Measurements from ENCODE around the gene PCSK5.

DNA sequence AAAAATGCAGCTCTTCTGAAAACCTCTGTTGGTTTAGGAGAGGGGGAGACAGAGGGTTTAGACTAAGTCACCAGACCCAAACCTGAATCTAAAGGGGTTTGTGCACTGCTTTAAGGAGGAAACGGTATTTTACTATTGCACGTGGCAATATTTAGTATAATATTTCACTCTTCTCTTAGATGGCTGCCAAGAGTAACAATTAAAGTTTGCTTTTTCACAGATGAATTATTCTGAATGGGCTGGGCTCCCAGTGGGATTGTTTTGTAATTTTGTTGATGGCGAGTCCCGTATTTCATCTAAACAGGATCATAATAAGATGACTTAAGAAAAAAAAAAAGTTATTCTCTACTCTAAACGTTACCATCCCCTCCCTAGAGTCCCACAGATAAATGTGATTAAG is 245.4 kb downstream of the PCSK5 start:
- TF ChIP-seq, protein P1, sequence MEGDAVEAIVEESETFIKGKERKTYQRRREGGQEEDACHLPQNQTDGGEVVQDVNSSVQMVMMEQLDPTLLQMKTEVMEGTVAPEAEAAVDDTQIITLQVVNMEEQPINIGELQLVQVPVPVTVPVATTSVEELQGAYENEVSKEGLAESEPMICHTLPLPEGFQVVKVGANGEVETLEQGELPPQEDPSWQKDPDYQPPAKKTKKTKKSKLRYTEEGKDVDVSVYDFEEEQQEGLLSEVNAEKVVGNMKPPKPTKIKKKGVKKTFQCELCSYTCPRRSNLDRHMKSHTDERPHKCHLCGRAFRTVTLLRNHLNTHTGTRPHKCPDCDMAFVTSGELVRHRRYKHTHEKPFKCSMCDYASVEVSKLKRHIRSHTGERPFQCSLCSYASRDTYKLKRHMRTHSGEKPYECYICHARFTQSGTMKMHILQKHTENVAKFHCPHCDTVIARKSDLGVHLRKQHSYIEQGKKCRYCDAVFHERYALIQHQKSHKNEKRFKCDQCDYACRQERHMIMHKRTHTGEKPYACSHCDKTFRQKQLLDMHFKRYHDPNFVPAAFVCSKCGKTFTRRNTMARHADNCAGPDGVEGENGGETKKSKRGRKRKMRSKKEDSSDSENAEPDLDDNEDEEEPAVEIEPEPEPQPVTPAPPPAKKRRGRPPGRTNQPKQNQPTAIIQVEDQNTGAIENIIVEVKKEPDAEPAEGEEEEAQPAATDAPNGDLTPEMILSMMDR (IDR thresholded peaks at IDR 0.05 in 8 of 11, conservative IDR thresholded peaks at IDR 0.05 in 3 of 11) = no peak
- TF ChIP-seq POLR2AphosphoS5 (IDR thresholded peaks at IDR 0.05) (no peak), POLR2A (IDR thresholded peaks at IDR 0.05) (no peak)
